KBM-7 (cell line): ENCODE measurements around the gene CAMSAP3.
A peak's percentile ranks its signal among the peaks of the same experiment; 100 is the strongest.

Experiments
- DNase-seq: peaks from one replicate; pipeline ENCODE4 v3.0.0-alpha.2; 2015
- in situ Hi-C: fragments of 300-500 bp; cut with MboI; formaldehyde crosslinking; loops from 2 replicates; pipeline ENCODE4 v1.14.3; 2020; ENCODE audit warnings: low sequenced_read_pairs, low pct_unique_long_range_greater_than_20kb, mixed read lengths

Gene CAMSAP3

GRCh38 chr19:7627166-7627565 is 31.5 kb downstream of the CAMSAP3 start:
- in situ Hi-C loops, result no loop called here
- DNase-seq, result no peak

DNA sequence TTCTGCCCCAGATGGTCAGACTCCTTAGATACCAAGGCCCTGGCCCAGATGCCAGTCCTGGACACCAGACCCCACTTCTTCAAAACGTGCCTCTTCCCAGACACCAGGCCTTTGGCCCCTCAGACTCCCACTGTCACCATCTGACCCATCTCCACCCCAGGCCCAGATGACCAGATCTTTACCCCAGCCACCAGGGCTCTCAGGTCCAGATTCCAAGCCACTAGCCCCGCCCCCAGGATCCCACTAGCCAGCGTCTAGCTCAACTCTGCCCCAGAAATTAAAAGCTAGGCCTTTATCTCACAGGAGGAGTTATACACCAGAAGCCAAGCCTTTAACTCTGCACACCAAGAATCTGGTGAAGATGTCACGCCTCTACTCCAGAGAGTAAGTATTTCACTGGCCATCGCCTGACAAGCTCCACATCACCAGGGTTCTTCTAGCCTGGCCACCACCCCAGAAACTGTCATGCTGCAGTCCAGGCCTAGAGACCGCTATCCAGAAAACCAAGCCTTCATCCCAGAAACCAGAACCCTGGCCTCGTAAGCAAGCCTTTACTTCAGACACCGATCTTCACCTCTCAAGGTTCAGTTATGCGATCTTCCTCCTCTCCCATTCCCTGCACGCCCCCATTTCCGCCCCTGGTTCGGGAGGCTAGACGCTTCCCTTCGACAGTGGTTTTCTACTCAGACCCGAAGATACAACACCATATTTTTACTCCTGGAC is 33.1 kb downstream of the CAMSAP3 start:
- in situ Hi-C loops, result no loop called here
- DNase-seq, result no peak

GRCh38 chr19:7629347-7630054 is 33.8 kb downstream of the CAMSAP3 start, which contains the start of the genes PET100 and XAB2:
TSS of gene PET100 (plus strand) at chr19:7629793. CDS start at chr19:7629834, 41 bp downstream.
TSS of gene XAB2 (minus strand) at chr19:7629545. CDS start at chr19:7629527, 18 bp downstream.
- in situ Hi-C loops, result no loop called here
- peak; percentile 99 for DNase-seq

DNA sequence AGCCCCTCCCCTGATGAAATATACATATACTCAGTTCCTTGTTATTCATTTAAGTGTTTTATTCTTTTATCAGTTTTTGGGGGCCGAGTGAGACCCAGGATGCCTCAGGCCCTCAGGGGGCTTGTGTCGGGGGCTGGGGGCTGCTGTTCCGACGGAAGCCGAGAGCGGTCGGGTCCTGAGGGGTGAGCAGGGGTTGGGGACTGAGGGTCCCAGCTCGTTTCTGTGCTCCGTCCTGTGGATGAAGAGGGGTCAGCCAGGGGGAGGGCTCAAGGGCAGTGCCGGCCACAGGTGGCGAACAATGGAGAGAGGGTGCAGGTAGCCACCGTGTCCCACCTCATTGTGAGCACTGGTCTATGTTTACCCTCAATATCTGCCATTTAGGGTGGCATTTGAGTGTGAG is 35.9 kb downstream of the CAMSAP3 start:
- in situ Hi-C loops, result no loop called here
- DNase-seq, result no peak

DNA sequence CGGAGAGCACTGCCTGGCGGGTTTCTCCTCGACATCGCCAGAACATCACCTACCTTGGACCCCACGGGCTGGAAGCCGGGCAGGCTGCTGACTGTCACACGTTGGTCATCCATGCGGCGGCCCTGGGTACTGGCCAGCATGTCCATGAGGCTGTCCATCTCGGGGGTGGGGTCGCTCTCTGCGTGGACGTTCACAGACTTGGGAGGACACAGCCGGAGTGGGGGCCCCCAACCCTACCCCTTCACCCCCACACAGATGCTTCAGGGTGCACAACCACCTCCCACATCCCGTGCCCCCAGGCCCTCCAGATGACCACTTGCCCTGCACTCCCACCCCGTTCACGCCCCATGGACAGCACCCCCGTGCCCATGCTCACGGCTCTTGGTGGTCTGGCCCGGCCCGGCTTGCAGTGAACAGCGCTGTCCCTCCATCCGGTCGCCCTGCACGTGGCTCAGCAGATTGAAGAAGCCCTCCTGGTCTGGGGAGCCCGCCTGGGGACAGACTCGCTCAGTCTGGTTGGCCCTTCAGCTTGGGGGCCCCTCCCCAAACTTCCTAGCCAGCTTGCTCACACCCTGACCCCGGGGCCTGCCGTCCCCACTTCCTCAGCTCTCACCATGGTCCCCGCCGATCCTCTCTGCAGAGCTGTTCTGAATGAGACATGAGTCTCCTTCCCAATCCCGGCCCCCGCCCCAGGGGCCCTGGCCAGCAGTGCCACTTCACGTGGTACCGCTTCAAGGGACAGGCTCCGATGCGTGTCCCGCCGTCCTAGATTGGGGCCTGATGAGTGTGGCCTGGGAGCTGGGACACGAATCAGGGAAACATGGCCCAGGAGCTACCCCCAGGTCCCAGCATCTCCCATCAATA is 36.9 kb downstream of the CAMSAP3 start:
- in situ Hi-C loops, result no loop called here
- no peak for DNase-seq

- in situ Hi-C loops, result no loop called here
- no peak for DNase-seq
These were observed 38.0 kb downstream of the CAMSAP3 start, which contains the start of gene PCP2 for GRCh38 chr19:7633698-7634097. TSS of gene PCP2 (minus strand) at chr19:7633719. CDS start at chr19:7633457, 262 bp downstream.

DNA sequence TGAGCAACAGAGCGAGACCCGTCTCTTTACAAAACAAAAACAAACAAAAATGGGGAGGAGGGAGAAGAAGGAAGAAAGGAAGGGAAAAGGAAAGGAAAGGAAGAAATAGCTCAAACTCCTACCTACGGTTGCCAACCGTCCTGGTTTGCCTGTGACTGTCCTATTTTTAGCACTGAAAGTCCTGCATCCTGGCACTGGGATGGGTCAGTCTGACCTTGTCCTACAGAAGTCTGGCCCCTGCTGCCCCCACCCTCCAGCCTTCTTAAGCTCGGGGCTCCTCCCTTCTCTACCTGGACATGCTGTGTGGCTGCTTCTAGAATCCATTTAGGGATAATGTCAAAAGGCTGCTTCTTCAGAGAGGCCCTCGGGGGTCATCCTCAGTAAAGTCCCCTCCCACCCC is 40.0 kb downstream of the CAMSAP3 start:
- DNase-seq, result no peak

GRCh38 chr19:7636317-7636690 is 40.6 kb downstream of the CAMSAP3 start:
- in situ Hi-C loops, result no loop called here
- no peak for DNase-seq

More for the DNA sequence above, 40.0 kb downstream of the CAMSAP3 start:
- in situ Hi-C loops, result no loop called here

GRCh38 chr19:7636691-7637373 is 41.2 kb downstream of the CAMSAP3 start, which contains the start of gene STXBP2:
TSS of gene STXBP2 (plus strand) at chr19:7637110. CDS start at chr19:7637150, 40 bp downstream.
- no peak for DNase-seq
- in situ Hi-C loops, result no loop called here

DNA sequence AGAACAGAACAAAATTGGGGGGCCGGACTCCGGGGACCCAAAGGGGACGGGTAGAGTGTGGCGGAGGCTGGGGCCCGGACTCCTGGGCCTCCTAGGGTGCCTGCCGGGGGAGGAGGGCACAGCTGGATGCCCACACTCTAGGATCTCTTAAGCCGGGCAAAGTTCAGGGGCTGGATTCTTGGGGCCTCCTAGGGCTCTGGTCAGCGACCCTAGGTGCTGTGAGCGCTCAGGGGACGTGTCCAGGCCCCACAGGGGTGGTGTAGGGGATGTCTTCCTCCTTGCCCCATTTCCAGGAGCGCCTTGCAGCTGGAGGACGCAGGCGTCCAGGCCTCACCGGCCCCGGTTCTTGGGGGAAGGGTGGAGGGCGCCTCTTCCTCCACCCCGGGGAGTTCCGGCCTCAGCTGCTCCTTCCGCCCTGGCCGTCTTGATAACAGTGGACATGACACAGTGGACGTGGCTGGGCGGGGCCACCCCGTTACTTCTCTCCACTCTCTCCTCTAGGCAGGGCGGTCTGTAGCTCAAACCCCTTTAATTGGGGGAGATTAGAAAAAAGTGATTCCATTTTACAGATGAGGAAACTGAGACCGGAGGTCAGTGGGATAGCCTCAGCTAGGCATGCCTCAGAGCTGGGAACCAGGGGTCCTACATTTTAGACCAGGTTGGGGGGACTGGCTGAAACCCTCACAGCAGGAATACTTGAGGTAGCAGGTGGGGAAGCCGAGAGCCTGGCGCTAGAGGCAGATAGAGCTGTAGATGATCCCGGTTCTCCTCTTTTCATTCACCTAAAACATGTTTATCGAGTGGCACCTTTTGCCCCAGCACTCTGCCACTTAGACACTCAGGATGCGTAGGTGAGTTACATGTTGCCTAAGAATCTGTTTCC is 42.0 kb downstream of the CAMSAP3 start:
- no peak for DNase-seq
- in situ Hi-C loops, result no loop called here

DNA sequence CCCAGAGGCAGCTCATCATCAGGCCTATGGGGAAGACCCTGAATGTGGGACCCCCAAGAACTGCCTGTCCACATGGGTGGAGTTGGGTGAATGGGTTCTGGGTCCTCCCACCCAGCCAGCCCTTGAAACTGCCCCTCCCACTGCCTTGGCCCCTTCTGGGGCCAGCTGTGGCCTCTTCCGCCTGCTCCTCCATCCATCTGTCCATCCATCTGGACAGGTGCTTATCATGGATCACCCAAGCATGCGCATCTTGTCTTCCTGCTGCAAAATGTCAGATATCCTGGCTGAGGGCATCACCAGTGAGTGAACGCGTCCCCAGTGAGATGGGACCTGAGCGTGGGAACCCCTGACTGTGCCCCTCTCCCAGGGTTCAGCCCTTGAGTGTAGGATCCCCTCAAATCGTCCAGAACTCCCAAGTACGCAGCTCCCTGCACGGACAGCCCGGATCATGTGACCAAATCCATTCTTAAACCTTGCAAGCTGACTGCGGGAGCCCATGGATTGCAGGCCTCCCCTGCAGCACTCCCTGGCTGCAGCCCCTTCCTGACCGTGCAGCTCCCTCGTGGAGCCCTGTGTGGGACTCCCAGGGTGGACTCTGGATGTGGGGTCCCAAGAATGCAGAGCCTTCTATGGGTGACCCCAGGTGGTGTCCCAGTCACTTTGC is 43.3 kb downstream of the CAMSAP3 start:
- in situ Hi-C loops, result no loop called here
- no peak for DNase-seq

DNA sequence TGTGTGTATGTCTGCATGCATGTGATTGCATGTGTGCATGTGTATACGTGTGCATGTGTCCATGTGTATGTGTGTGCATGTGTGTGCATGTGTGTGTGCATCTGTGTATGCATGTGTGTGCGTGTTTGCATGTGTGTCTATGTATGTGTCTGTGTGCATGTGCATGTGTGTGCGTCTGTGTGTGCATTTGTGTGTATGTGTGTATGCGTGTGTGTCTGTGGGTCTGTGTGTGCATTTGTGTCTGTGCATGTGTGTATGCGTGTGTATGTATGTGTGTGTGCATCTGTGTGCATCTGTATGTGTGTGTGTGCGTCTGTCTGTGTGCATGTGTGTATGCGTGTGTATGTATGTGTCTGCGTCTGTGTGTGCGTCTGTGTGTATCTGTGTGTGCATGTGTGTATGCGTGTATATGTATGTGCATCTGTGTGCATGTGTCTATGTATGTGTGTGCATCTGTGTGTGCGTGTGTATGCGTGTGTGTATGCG is 44.2 kb downstream of the CAMSAP3 start:
- in situ Hi-C loops, result no loop called here
- DNase-seq, result no peak

DNA sequence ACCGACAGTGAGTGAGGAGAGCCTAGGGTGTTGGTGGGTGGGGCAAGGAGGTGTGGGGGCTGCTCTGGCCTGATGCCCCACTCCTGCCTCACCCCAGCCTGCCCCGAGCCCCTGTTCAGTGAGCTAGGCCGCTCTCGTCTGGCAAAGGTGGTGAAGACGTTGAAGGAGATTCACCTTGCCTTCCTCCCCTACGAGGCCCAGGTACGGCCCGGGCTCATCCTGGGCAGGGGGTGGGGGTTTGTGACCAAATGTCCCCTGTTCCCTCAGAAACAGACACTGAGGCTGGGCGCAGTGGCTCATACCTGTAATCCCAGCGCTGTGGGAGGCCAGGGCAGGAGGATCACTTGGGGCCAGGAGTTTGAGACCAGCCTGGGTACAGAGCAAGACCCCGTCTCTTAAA is 45.1 kb downstream of the CAMSAP3 start:
- in situ Hi-C loops, result no loop called here

GRCh38 chr19:7641290-7642276 is 45.9 kb downstream of the CAMSAP3 start:
- no peak for DNase-seq
- in situ Hi-C loops, result no loop called here

More for the DNA sequence above, 45.1 kb downstream of the CAMSAP3 start:
- DNase-seq, result no peak

DNA sequence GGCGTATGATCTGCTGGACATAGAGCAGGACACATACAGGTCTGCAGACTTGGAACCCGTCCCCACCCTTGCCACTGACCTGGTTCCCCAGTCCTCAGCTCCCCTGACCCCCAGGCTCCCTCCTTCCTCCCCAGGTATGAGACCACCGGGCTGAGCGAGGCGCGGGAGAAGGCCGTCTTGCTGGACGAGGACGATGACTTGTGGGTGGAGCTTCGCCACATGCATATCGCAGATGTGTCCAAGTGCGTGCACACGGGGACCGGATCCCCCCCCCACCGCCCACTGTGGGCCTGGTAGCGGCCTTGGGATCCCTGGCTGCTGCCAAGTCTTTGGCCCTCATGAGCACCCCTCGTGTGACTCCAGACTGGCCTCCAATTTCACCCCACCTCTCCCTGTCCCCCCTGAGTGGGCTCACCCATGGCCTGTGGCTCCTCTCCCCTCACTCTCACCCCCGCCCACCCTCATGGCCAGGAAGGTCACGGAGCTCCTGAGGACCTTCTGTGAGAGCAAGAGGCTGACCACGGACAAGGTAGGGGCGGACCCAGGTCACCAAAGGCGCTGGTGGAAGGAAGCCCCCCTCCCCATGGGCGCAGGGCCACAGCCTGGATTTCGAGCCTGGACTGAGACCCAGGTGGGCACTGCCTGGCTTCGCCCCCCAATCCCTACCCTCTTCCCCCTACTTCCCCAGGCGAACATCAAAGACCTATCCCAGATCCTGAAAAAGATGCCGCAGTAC is 46.8 kb downstream of the CAMSAP3 start:
- DNase-seq, result no peak
- in situ Hi-C loops, result no loop called here

- DNase-seq, result no peak
- in situ Hi-C loops, result no loop called here
These were observed 47.4 kb downstream of the CAMSAP3 start for GRCh38 chr19:7643031-7643415.
